Endothelial cell of umbilical vein (primary cell): ENCODE data around the gene TREML4.

ENCODE experiments used
- EZH2 ChIP-seq: IDR thresholded peaks from 2 replicates; pipeline ENCODE4 v1.6.1; 2012; ENCODE audit warnings: borderline replicate concordance, low read depth, mild to moderate bottlenecking, moderate library complexity, low read length, inconsistent platforms; ENCODE audit not compliant: severe bottlenecking
- GATA2 ChIP-seq: IDR thresholded peaks from 2 replicates; pipeline ENCODE4 v1.7.0; 2011; ENCODE audit warnings: low read depth, mild to moderate bottlenecking, moderate library complexity, mixed read lengths, low read length; ENCODE audit not compliant: insufficient read length, insufficient read depth
- JUN ChIP-seq: IDR thresholded peaks from 2 replicates; pipeline ENCODE4 v1.6.1; 2011; ENCODE audit warnings: borderline replicate concordance, low read depth; ENCODE audit not compliant: insufficient read length, insufficient read depth
- POLR2A ChIP-seq: IDR thresholded peaks from 2 replicates; pipeline ENCODE4 v1.6.1; 2012; ENCODE audit warnings: low read depth, mild to moderate bottlenecking, control low read depth, low read length
- POLR2AphosphoS5 ChIP-seq: IDR thresholded peaks from 2 replicates; pipeline ENCODE4 v1.6.1; 2012; ENCODE audit warnings: low read depth, mild to moderate bottlenecking, control low read depth, low read length, moderate library complexity; ENCODE audit not compliant: insufficient read depth
- TF ChIP-seq, protein P1 (sequence below), 2 donors: IDR thresholded peaks; 1 replicate in 1 of 2; 2 replicates in 1 of 2; pipeline ENCODE4 v1.5.1; 2011; ENCODE audit warnings: low read length in 2 of 2, mild to moderate bottlenecking in 2 of 2, moderate library complexity in 2 of 2, control low read depth in 1 of 2, inconsistent platforms in 1 of 2, low read depth in 1 of 2; ENCODE audit not compliant: insufficient read depth in 1 of 2; ENCODE audit errors: extremely low read depth in 1 of 2

DNA sequence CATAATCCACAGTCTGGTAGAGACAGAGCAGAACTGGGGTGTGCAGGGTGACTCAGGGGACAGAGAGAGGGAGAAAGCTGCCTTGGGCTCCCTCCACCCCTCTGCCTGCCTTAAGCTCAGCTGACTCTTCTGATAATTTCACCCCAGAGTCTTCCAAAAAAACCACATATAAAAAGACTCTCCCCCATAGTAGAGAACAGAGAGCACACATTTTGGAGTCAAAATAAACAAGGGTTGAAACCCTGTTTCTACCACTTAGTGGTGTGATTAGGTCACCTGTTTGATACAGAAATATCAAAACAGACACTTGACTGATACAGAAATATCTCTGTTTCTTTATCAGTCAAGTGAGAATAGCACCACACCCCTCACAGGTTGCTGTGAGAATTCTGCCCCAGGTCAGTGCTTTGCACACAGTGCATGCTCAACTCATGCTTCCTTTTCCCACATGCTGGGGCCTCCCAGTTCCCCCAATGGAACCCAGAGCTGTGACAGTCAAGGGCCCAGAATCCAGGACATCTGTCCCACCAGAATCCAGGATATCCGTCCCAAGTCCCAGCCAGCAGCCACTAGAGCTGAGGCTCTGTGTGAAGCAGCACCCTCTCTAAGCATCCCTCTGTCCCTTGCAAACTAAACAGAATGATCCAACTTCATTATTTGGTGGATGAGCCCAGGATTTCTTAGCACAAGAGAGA, 28.4 kb upstream of the TREML4 start:
- TF ChIP-seq POLR2AphosphoS5 (no peak), EZH2 (no peak), POLR2A (no peak), GATA2 (no peak), JUN (no peak)
- TF ChIP-seq, protein P1, sequence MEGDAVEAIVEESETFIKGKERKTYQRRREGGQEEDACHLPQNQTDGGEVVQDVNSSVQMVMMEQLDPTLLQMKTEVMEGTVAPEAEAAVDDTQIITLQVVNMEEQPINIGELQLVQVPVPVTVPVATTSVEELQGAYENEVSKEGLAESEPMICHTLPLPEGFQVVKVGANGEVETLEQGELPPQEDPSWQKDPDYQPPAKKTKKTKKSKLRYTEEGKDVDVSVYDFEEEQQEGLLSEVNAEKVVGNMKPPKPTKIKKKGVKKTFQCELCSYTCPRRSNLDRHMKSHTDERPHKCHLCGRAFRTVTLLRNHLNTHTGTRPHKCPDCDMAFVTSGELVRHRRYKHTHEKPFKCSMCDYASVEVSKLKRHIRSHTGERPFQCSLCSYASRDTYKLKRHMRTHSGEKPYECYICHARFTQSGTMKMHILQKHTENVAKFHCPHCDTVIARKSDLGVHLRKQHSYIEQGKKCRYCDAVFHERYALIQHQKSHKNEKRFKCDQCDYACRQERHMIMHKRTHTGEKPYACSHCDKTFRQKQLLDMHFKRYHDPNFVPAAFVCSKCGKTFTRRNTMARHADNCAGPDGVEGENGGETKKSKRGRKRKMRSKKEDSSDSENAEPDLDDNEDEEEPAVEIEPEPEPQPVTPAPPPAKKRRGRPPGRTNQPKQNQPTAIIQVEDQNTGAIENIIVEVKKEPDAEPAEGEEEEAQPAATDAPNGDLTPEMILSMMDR (IDR thresholded peaks at IDR 0.05; ENCODE audit: extremely low read depth in 1 of 2, insufficient read depth in 1 of 2, low read depth in 1 of 2, low read length in 2 of 2): no peak
